NCI-H345 treated with DMSO at 0.1 percent for 48 hours (cell line): ENCODE data around the gene CARMIL1.
"Not testable (repeated sequence)": the region's sequence is repeated elsewhere in the genome, so short reads cannot be mapped to it uniquely, and the experiment has no call there.

Source experiments
- DNase-seq: peaks from one replicate; lab custom pipeline; 2025; ENCODE audit not compliant: unreplicated experiment; lab: John Stamatoyannopoulos, UW

The CARMIL1 gene

DNA sequence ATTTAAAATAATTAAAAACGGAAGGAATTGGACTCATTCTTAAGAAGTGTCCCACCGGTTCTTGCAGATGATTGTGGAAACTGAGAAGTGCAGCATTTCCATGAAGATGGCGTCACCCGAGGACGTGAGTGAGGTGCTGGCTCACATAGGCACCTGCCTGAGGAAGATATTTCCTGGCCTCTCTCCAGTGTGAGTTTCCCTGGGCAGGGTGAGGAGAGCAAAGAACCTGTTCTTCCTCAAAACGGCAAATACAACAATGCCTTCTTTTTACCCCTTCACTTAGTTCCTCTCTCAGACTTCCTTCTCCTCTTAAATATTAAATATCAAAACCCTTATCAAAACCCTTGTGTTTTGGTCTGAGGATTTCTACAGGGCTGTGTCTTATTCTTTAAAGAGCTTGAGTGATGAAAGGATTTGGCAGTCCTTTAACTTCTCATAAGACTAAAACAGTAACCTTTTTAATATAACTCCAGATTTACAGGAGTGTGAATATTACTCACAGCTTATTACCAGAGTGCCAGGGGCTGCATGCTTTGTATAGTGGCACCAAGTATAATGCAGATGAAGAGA is 156.3 kb downstream of the CARMIL1 start:
- no peak for DNase-seq

DNA sequence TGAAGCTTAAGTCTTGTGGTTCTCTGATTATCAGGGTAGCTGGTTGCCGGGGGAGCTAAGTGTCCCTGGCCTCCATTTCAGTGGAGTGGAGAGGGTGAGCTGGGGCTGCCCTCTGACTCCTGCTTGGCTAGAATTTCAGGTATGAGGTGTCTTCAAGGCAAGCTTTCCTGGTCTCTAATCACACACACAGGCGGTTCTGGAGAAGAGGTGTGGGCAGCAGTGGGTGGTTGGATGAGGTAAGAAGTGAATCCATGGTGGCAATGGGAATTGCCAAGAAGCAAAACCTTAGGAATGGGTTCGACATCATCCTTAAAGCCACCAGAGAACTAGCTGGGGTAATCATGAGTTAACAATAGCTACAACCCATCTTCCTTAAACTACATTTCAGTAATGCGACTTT is 157.6 kb downstream of the CARMIL1 start:
- DNase-seq: no peak

DNA sequence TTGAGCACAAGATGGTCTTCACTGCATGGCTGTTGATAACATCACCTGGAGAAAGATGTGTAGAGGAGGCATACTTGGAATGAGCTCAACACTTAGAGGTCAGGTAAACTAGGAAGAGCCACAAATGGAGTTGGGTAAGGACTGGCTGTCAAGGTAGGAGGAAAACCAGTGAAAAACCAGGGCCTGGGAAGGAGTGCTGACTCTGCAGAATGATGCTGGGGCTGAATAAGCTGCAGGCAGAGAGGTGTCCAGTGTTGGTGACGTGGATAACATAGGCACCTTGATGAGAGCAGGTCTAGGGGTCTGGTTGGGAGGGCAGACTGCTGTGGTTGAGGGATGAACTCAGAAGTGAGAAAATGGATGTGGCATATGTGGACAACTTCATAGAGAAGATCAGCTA is 160.2 kb downstream of the CARMIL1 start:
- no peak for DNase-seq

DNA sequence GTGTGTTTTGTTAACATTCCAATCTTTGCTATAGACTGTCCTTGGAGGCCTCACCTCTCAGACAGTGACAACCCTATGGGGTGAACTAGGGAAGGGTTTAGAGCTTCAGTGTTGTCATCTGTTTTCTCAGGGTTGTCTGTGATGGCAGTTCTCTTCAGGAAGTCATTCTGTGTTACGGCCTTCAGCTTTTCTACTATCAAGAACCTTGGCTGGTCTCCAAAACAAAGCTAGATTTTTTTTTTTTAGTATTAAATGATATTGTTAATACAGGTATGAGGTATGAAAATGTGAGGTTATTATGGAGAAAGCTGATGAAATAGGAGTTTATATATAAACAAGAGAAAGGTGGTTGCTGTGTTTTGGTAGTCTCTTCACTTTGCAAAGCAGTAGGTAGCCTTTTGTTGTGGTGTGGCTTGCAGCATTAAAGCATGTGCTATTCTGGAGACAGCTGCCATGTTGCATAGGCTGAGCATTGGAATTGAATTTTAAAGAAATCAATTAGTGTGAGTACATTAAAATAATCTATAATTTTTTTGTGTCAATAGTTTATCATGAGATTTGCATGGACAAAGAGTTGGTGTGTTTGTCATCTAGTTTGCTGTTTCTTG is 162.6 kb downstream of the CARMIL1 start:
- no peak for DNase-seq

DNA sequence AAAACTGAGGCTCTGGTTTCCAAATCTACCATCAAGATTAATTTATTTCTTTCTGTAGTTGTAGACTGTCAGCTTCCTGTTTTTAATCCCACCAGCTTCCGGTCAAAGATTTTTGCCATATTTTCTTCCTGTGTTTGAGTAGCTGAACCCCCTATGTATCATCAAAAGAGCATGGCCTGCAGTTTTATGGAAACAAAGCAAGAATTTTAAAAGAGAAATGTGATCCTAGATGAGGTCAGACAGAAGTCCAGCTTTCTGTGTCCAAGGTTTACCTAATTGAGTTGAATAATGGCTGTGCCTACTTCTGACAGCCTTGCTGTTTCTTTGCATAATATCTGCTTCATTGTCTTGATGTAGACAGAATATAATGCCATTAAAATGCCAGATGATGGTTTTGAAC is 163.7 kb downstream of the CARMIL1 start:
- DNase-seq: no peak

DNA sequence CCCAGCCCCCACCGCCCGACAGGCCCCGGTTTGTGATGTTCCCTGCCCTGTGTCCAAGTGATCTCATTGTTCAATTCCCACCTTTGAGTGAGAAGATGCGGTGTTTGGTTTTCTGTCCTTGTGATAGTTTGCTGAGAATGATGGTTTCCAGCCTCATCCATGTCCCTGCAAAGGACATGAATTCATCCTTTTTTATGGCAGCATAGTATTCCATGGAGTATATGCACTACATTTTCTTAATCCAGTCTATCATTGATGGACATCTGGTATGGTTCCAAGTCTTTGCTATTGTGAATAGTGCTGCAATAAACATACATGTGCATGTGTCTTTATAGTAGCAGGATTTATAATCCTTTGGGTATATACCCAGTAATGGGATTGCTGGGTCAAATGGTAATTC is 165.3 kb downstream of the CARMIL1 start:
- not testable (repeated sequence) for DNase-seq

DNA sequence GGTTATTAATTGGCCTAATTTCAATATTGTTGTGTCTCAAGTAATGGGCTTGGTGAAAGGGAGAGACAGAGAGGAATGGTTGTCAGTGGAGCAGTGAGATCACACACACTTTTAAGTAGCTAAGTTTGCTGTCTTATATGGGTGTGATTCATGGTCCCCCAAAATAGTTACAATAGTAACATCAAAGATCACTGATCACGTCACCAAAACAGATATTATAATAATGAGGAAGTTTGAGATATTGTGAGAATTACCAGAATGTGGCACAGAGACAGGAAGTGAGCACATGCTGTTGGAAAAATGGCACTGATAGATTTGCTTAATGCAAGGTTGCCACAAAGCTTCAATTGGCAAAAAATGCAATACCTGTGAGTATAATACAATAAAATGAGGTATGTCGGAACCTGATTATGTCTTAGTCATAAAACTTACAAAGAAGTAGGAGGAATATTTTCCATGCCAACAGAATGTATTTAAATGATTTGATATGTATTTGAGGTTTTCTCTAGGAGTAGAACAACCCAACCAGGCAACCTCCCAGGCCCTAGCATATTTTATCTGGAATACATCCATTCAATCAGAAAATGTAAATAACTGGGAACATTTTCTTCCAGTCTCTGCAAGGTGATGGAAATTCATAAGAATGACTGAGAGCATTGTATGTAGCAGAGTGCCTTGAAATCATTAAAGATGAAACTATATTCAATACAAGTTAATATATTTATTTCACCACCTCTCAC is 167.8 kb downstream of the CARMIL1 start:
- DNase-seq: no peak

DNA sequence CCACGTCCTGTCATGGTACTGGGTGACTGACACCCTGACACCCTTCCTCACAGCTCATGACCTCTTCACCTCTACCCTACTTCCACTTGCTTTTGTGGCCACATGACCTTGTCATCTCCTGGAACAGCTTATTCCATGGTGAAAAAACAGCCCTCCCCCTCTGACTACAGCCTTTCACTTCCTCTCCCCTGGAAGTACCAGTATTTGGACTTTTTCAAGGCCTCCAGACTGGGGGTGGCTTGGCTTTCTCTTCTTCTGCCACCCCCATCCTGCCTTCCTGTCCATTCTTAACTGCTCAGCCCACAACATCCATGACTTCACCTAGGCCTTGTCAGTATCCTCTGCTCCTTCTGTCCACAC is 168.4 kb downstream of the CARMIL1 start:
- no peak for DNase-seq

DNA sequence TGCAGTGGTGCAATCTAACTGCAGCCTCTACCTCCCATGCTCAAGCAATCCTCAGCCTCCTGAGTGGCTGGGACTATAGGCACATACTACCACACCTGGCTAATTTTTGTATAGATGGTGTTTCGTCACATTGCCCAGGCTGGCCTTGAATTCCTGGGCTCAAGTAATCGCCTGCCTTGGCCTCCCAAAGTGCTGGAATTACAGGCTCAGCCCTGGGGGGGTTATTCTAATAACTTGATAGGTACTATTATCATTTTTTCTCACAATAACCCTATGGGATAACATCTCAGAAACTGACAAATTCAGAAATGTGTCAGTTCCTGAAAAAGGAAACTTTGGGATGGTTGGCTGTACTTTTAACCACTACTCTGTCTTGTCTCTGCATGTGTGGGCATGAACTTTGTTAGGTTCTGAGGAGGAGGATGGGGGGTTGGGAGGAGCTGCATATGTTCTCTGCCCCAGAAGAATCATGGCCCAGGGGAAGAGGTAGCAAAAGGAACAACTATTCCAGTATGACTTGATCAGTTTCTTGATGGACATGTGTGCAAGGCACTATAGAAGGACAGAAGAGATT is 169.9 kb downstream of the CARMIL1 start:
- DNase-seq: no peak

DNA sequence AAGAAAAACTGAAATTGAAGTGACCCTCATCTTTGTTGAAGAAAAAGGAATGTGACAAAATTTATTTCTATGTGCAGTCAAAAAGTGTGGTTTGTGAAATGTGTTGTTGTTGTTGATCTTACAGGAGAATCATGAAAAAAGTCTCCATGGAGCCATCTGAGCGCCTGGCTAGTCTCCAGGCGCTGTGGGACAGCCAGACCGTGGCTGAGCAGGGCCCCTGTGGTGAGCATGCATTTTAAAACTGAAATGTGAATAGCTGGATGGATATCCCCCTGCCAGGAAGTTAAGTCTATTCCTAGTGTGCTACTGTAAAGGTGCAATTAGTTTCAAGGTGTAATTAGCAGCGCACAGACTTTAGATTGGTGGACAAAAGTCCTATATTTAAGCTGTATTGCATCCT is 170.6 kb downstream of the CARMIL1 start:
- peak; percentile 87 for DNase-seq

DNA sequence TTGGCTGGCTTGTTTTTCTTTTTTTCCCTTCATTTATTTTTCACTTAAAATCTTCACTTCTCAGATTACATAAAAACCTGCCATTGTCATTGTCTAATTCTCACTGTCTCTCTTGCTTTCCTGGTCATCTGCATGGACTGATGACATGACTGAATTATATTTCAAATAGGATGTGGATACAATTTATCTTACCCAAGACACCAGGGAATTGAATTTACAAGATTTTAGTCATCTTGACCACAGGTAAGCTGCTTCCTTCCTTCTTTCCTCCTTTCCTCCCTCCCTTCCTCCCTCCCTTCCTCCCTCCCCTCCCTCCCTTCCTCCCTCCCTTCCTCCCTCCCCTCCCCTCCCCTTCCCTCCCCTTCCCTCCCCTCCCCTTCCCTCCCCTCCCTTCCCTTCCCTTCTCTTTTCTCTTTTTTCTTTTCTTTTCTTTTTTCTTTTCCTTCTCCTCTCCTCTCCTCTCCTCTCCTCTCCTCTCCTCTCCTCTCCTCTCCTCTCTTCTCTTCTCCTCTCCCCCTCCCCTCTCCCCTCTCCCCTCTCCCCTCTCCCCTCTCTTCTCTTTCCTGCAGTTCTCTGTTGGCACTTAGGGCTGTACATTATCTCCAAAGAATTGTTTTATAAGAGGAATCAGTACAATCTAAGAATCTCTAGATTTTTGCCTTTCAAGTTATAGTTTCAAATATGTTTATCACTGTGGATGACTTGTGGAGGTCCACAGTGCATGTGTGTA is 171.5 kb downstream of the CARMIL1 start:
- DNase-seq: no peak

DNA sequence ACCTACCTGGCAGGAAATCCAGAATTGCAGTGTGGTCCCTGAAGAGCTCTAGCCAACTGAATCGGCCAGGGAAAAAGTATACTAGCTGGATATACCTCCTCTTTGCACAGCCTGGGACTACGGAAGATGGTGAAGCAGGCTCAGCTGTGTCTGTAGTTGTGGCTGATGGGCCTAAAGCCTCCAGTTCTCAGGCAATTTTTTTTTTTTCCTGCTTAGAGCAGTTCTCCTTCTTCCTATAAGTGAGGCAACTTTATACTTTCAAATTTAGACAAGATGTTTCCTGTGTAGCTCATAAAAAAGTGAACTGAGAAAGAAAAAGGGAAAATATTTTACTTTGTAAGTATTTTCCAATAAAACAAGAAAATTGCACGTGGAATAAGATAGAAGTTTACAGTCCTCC is 172.9 kb downstream of the CARMIL1 start:
- DNase-seq: no peak

DNA sequence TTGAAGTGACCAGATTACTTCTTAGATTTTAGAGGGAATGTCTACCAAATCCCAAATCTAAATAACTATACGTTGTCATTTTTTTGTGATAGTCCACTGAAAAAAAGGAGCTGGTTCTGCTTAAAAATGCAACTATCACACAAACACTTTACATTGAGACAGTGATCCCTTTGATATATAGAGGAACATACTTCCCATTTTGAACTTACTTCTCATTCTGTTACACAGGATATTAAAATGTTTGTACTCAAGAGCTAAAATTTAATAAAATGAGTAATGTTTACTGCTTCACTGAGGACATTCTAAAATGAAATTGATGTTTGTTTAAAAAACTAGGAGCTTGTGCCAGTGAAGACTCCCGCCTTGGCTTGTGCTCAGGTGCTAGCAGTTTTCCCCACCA is 174.1 kb downstream of the CARMIL1 start:
- no peak for DNase-seq

DNA sequence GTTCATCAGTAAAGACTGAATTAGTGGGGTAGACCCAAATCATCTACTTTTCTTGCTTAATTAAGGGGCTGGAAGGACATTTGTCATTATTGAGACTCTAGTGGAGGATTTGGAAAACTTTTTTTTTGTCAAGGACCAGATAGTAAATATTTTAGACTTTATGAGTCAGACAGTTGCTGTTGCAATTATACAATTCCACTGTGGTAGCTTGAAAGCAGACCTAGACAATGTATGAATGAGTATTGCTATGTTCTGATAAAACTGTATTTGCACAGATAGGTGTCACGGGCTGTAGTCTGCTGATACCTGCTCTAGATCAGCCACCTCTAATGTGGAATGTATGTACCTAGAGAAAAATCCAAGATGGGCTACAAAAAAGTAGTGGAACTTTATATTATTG is 175.0 kb downstream of the CARMIL1 start:
- DNase-seq: no peak

DNA sequence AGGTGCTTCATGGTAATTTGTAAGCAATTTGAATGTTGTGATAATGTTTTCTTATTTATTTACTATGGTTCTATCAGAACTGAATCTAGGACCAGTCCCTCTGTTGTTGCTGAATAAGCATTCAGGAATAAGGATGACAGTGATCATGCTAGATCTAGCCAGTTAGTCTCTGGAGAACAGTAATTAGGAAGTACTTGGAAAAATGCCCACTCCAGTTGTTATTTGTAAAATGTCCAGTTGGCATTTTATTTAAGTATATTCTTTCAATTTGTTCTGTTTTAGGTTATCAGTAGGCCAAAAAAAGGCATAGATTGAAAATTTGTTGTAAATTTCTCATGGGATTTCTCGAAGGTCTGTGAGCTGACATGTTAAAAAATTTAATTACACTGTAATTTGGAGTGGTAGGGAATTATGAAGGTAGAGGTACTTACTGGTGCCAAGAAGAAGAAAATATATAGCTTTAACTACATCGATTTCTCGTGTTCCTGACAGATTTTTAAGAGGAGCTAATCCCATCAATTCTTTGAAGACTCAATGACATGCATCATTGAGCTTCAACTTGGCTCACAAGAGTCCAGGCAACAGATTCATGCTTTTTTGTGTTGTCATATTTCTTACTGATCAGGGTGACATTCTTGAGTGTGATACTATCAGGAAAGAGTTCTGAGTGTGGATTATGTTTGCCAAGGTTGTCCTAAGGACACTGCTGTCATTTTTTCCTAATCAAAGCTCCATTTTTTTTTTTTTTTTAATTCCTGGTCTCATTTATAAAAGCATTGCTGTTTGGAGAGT is 177.3 kb downstream of the CARMIL1 start:
- DNase-seq: no peak

DNA sequence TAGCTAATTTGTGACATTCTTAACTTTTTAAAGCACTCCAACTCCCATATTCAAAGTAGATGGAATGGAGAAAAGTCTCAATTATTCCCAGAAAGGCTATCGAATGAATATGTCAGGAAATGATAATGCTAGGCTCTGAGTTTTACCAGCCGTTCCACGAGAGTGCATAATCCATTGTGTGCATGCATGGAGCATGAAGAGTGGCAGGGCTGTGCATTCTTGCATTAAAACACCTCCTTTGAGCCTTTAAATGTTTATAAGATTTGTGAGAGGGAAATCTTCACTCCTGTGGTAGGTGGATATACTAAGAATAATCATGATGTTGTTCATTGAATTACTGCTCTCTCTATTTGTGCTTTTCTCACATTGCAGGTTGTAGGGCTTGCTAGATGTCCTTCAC is 178.3 kb downstream of the CARMIL1 start:
- no peak for DNase-seq

DNA sequence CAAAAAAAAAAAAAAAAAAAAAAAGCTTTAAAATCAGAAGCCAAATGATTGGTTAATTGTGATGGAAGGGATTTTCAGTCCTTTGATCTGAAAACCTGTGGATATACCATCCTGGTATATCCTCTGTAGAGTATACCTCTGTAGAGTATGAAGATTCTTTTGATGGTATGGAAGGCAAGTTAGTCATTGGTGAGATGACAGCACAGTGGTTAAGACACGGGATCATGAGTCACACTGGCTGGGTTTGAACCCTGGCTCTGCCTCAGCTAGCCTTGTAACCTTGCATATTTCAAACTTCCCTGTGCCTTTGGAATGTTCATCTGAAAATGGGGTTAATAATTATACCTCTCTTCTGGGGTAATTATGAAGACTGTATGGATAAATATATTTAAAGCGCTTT is 179.3 kb downstream of the CARMIL1 start:
- no peak for DNase-seq

DNA sequence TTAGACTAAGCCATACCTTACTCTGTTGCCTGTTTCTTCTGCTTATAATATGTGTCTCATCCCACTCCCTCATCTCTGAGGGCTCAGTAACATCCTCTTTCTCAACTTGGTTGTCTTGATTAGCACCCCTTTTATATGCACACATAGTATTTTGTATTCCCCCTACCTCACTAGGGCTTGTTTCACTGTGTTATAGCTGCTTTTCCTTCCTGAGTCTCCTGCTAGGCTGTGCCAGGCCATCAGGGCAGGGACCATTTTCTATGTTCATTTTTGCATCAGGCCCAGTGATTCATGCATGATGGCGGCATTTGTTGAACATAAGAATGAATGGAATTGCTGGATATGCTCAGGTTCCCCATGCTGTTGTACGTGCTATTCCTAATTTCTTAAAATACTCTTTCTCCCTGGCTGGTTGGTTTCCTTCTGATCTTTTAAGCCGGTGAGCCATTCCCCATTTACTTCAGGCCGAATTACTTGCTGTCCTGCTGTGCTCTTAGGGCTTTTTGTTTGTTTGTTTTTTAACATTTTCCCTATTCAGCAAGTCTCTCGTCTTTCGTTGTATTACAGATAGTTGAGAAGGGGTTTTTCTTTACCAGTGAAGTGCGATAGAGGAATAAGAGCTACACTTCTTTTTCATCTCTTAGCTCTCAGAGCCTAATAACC is 183.2 kb downstream of the CARMIL1 start:
- DNase-seq: peak; percentile 8

DNA sequence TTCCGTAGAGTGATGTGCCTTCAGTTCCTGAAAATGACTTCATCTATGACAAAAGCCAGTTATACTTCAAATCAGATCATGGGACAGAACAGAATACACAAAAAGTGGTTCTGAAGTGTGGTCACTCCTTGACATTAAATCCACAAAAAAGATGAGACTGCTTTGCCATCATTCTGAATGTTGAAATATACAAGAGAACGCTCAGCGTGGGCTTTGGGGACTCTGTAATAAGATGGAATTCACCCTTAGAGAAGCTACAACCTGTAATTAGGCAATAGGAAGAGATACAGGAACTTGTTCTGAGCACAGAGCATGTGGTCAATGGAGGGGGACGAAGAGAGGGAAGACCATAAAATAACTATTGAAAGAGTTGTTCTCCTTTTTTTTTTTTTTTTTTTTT is 184.3 kb downstream of the CARMIL1 start:
- no peak for DNase-seq

DNA sequence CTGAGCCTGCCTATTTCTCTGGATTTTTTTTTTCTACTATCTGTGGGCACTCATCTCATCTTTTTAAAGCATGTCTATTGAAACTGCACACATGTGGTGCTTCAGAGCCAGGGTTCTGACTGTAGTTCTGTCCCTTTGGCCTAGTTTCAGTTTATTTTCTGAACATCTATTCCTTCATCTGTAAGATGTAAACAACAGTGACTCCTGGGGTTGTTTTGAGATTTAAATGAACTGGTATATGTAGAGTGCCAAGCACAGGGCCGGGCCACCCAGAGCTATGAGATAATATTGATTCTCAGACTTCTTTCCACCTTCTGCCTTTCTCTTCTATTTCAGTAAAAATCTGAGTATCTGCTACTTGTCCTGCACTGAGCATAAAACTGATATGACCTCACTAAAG is 185.1 kb downstream of the CARMIL1 start:
- no peak for DNase-seq
